ENCODE results near the gene BNIP5. TPM values are rescaled to one million over a fixed set of nuclear protein-coding genes. Genes with fewer than 3 reads are reported as not detected.

Gene BNIP5
- total and polyA plus RNA-seq, 3 experiments from 2014 or later = not detected

GRCh38 chr6:36378243-36378920 lies 41.7 kb upstream of the BNIP5 start:
- Histone ChIP-seq H3K27me3 (ENCODE audit: insufficient read depth, low read length, poor library complexity, severe bottlenecking) (no peaks in the 10 kb centered on the region), H3K4me3 (ENCODE audit: low read length) (no peak overlapping the region), H3K27ac (ENCODE audit: low read depth, low read length) (no peak overlapping the region), H3K36me3 (ENCODE audit: insufficient read depth, low read length) (no peaks in the 10 kb centered on the region), H3K4me1 (ENCODE audit: insufficient read depth, low read length) (no peaks in the 10 kb centered on the region), H3K9me3 (ENCODE audit: low read length) (no peaks in the 10 kb centered on the region)
- peaks cover 0 to 2% (median 0%) of the 10 kb centered on the region in 3 donors for H3K36me3 Mint-ChIP-seq
- peak overlapping the region in 2 of 8 donors; percentile 29 to 64 for H3K27ac Mint-ChIP-seq
- ChIA-PET CTCF (no interaction called here), POLR2A (no interaction called here)
- H3K4me3 Mint-ChIP-seq = no peak overlapping the region
- H3K9me3 Mint-ChIP-seq = no peaks in the 10 kb centered on the region
- H3K4me1 Mint-ChIP-seq = peaks cover 0 to 14% (median 2%) of the 10 kb centered on the region in 3 donors
- no peak for DNase-seq
- H3K27me3 Mint-ChIP-seq = no peaks in the 10 kb centered on the region

- no peak overlapping the region for H3K4me3 ChIP-seq (ENCODE audit: low read length)
- H3K36me3 Mint-ChIP-seq = peaks cover 0 to 3% (median 0%) of the 10 kb centered on the region in 3 donors
- DNase-seq = no peak
These were observed 40.9 kb upstream of the BNIP5 start for GRCh38 chr6:36377594-36377993.

DNA sequence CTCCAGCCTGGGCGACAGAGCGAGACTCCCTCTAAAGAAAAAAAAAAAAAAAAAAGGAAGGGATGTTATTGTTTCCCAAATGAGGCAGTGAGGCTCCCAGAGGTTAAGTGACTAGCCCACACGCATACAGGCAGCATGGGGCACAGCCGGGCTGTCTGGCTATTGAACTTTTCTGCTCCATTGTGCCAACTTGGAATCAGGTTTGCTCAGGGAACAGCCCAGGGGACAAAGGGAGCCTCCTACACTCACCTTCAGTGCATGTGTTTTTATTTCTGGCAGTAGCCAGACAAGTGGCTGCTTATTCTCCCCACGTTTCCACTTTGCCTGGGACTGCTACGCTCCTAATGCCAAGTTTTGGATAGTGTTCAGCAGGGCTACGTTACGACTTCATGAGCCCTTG lies 40.1 kb upstream of the BNIP5 start:
- Histone ChIP-seq H3K36me3 (ENCODE audit: insufficient read depth, low read length) (no peaks in the 10 kb centered on the region), H3K27me3 (ENCODE audit: insufficient read depth, low read length, poor library complexity, severe bottlenecking) (no peaks in the 10 kb centered on the region), H3K27ac (ENCODE audit: low read depth, low read length) (no peak overlapping the region), H3K4me1 (ENCODE audit: insufficient read depth, low read length) (no peaks in the 10 kb centered on the region), H3K9me3 (ENCODE audit: low read length) (no peaks in the 10 kb centered on the region), H3K4me3 (ENCODE audit: low read length) (no peak overlapping the region)
- Mint-ChIP-seq H3K36me3 (peaks cover 0 to 3% (median 3%) of the 10 kb centered on the region in 3 donors), H3K4me3 (no peak overlapping the region), H3K27me3 (no peaks in the 10 kb centered on the region), H3K4me1 (peaks cover 0 to 10% (median 2%) of the 10 kb centered on the region in 3 donors), H3K27ac (no peak overlapping the region), H3K9me3 (peaks cover 0 to 2% (median 0%) of the 10 kb centered on the region in 5 donors)
- POLR2A ChIA-PET = no interaction called here
- DNase-seq = no peak
- CTCF ChIA-PET = no interaction called here

More at GRCh38 chr6:36377594-36377993, 40.9 kb upstream of the BNIP5 start:
- Mint-ChIP-seq H3K4me3 (no peak overlapping the region), H3K4me1 (peaks cover 0 to 10% (median 2%) of the 10 kb centered on the region in 3 donors), H3K27me3 (no peaks in the 10 kb centered on the region), H3K9me3 (no peaks in the 10 kb centered on the region), H3K27ac (peak overlapping the region in 1 of 8 donors; percentile 64)
- no peaks in the 10 kb centered on the region for H3K9me3 ChIP-seq (ENCODE audit: low read length)
- POLR2A ChIA-PET = no interaction called here
- H3K4me1 ChIP-seq (ENCODE audit: insufficient read depth, low read length) = no peaks in the 10 kb centered on the region
- H3K27me3 ChIP-seq (ENCODE audit: insufficient read depth, low read length, poor library complexity, severe bottlenecking) = no peaks in the 10 kb centered on the region
- no peaks in the 10 kb centered on the region for H3K36me3 ChIP-seq (ENCODE audit: insufficient read depth, low read length)
- no peak overlapping the region for H3K27ac ChIP-seq (ENCODE audit: low read depth, low read length)
- CTCF ChIA-PET = no interaction called here

DNA sequence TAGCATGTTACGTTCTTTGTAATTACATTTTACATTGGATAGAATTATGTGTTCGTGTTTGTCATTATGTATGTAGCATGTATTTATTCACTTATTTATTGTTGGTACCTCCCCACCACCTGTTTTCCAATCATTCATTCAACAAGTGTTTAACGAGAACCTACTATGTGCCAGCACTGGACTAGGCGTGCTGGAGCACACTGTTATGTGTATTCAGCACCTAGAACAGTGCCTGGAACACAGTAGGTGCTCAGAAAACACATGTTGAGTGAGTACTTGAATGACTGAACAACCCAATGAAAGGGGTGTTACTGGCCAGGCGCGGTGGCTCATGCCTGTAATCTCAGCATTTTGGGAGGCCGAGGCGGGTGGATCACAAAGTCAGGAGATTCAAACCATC lies 39.5 kb upstream of the BNIP5 start:
- Histone ChIP-seq H3K27ac (ENCODE audit: low read depth, low read length) (no peak overlapping the region), H3K27me3 (ENCODE audit: insufficient read depth, low read length, poor library complexity, severe bottlenecking) (no peaks in the 10 kb centered on the region), H3K4me1 (ENCODE audit: insufficient read depth, low read length) (no peaks in the 10 kb centered on the region), H3K9me3 (ENCODE audit: low read length) (no peaks in the 10 kb centered on the region), H3K4me3 (ENCODE audit: low read length) (no peak overlapping the region), H3K36me3 (ENCODE audit: insufficient read depth, low read length) (no peaks in the 10 kb centered on the region)
- Mint-ChIP-seq H3K4me1 (peaks cover 0 to 10% (median 2%) of the 10 kb centered on the region in 3 donors), H3K36me3 (peaks cover 0 to 3% (median 3%) of the 10 kb centered on the region in 3 donors), H3K27me3 (no peaks in the 10 kb centered on the region), H3K27ac (peak overlapping the region in 2 of 8 donors; percentile 2 to 14), H3K9me3 (peaks cover 0 to 2% (median 0%) of the 10 kb centered on the region in 5 donors), H3K4me3 (no peak overlapping the region)
- ChIA-PET CTCF (no interaction called here), POLR2A (no interaction called here)
- no peak for DNase-seq

DNA sequence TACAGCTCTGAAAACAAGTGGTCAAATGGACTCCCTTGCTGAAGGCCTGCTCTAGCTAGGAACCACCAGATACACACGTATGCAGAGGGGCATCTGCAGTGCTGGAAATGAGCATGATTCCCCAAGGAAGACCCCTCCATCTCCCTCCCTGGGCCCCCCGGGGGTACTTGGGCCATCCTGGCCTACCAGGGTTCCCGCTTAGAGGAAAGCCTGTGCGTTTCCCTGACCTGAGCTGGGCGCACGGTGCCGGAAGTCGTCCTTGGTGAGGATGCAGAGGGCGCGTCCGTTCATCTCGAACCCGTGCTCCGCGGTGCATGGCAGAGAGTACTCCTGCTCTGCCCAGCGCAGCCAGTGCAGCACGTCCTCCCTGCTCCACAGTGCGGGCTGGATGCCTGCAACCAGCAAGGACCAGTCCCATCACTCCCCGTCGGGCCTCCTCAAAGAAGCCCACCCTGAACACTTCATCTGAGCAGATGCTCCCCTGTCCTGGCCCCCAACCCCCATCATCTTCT lies 39.0 kb upstream of the BNIP5 start:
- DNase-seq = no peak
- Histone ChIP-seq H3K36me3 (ENCODE audit: insufficient read depth, low read length) (no peaks in the 10 kb centered on the region), H3K4me3 (ENCODE audit: low read length) (no peak overlapping the region), H3K27me3 (ENCODE audit: insufficient read depth, low read length, poor library complexity, severe bottlenecking) (no peaks in the 10 kb centered on the region), H3K4me1 (ENCODE audit: insufficient read depth, low read length) (no peaks in the 10 kb centered on the region), H3K27ac (ENCODE audit: low read depth, low read length) (no peak overlapping the region), H3K9me3 (ENCODE audit: low read length) (no peaks in the 10 kb centered on the region)
- Mint-ChIP-seq H3K9me3 (peaks cover 0 to 2% (median 0%) of the 10 kb centered on the region in 5 donors), H3K4me3 (no peak overlapping the region), H3K36me3 (peaks cover 0 to 3% (median 3%) of the 10 kb centered on the region in 3 donors), H3K27ac (no peak overlapping the region), H3K27me3 (no peaks in the 10 kb centered on the region), H3K4me1 (peaks cover 0 to 10% (median 2%) of the 10 kb centered on the region in 3 donors)
- POLR2A ChIA-PET = no interaction called here
- CTCF ChIA-PET = no interaction called here

- Mint-ChIP-seq H3K9me3 (peaks cover 0 to 2% (median 0%) of the 10 kb centered on the region in 5 donors), H3K27me3 (no peaks in the 10 kb centered on the region), H3K27ac (no peak overlapping the region), H3K4me1 (peaks cover 0 to 10% (median 2%) of the 10 kb centered on the region in 3 donors), H3K4me3 (no peak overlapping the region), H3K36me3 (peaks cover 0 to 6% (median 4%) of the 10 kb centered on the region in 3 donors)
- Histone ChIP-seq H3K27ac (ENCODE audit: low read depth, low read length) (no peak overlapping the region), H3K4me3 (ENCODE audit: low read length) (no peak overlapping the region), H3K36me3 (ENCODE audit: insufficient read depth, low read length) (no peaks in the 10 kb centered on the region), H3K9me3 (ENCODE audit: low read length) (no peaks in the 10 kb centered on the region), H3K27me3 (ENCODE audit: insufficient read depth, low read length, poor library complexity, severe bottlenecking) (no peaks in the 10 kb centered on the region), H3K4me1 (ENCODE audit: insufficient read depth, low read length) (no peaks in the 10 kb centered on the region)
- no peak for DNase-seq
- POLR2A ChIA-PET = no interaction called here
- CTCF ChIA-PET = no interaction called here
These were observed 38.3 kb upstream of the BNIP5 start for GRCh38 chr6:36374972-36375371.

DNA sequence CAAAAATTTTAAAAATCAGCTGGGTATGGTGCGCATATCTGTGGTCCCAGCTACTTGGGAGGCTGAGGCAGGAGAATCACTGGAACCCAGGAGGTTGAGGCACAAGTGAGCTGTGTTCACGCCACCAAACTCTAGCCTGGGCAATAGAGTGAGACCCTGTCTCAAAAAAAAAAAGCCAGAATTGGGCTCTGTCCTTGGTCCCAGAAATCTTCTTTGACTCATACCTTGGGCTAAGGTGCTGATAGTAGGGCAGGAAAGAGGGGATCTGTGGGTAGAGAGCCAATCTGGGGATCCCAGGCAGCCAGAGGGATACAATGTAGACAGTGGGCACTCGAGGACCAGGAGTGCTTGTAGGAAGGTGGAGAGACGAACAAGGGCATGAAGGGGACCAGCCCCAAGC lies 37.5 kb upstream of the BNIP5 start:
- Histone ChIP-seq H3K9me3 (ENCODE audit: low read length) (no peaks in the 10 kb centered on the region), H3K36me3 (ENCODE audit: insufficient read depth, low read length) (no peaks in the 10 kb centered on the region), H3K27ac (ENCODE audit: low read depth, low read length) (no peak overlapping the region), H3K4me3 (ENCODE audit: low read length) (no peak overlapping the region), H3K4me1 (ENCODE audit: insufficient read depth, low read length) (no peaks in the 10 kb centered on the region), H3K27me3 (ENCODE audit: insufficient read depth, low read length, poor library complexity, severe bottlenecking) (no peaks in the 10 kb centered on the region)
- H3K36me3 Mint-ChIP-seq = peaks cover 0 to 6% (median 4%) of the 10 kb centered on the region in 3 donors
- no peaks in the 10 kb centered on the region for H3K27me3 Mint-ChIP-seq
- no peak for DNase-seq
- peaks cover 0 to 2% (median 0%) of the 10 kb centered on the region in 5 donors for H3K9me3 Mint-ChIP-seq
- ChIA-PET CTCF (interaction anchor here (1.5 kb wide), 1 partner anchor 37 kb away, joined by 3 read pairs; no protein-coding TSS in a partner anchor), POLR2A (no interaction called here)
- no peak overlapping the region for H3K4me3 Mint-ChIP-seq
- H3K27ac Mint-ChIP-seq = no peak overlapping the region
- H3K4me1 Mint-ChIP-seq = peaks cover 0 to 10% (median 2%) of the 10 kb centered on the region in 3 donors

GRCh38 chr6:36373368-36374019 lies 36.8 kb upstream of the BNIP5 start:
- POLR2A ChIA-PET = no interaction called here
- Mint-ChIP-seq H3K4me3 (no peak overlapping the region), H3K9me3 (peaks cover 0 to 2% (median 0%) of the 10 kb centered on the region in 5 donors), H3K27ac (no peak overlapping the region), H3K36me3 (peaks cover 0 to 10% (median 9%) of the 10 kb centered on the region in 3 donors), H3K4me1 (peaks cover 0 to 8% (median 2%) of the 10 kb centered on the region in 3 donors), H3K27me3 (no peaks in the 10 kb centered on the region)
- no peak overlapping the region for H3K4me3 ChIP-seq (ENCODE audit: low read length)
- no peaks in the 10 kb centered on the region for H3K4me1 ChIP-seq (ENCODE audit: insufficient read depth, low read length)
- CTCF ChIA-PET = interaction anchor here (1.5 kb wide), 1 partner anchor 36 kb away, joined by 3 read pairs; no protein-coding TSS in a partner anchor
- no peak overlapping the region for H3K27ac ChIP-seq (ENCODE audit: low read depth, low read length)
- H3K27me3 ChIP-seq (ENCODE audit: insufficient read depth, low read length, poor library complexity, severe bottlenecking) = no peaks in the 10 kb centered on the region
- H3K9me3 ChIP-seq (ENCODE audit: low read length) = no peaks in the 10 kb centered on the region
- no peak for DNase-seq
- H3K36me3 ChIP-seq (ENCODE audit: insufficient read depth, low read length) = no peaks in the 10 kb centered on the region

Data from CD8-positive, alpha-beta memory T cell (primary cell).